ENCODE results near the gene LMX1A.

DNA sequence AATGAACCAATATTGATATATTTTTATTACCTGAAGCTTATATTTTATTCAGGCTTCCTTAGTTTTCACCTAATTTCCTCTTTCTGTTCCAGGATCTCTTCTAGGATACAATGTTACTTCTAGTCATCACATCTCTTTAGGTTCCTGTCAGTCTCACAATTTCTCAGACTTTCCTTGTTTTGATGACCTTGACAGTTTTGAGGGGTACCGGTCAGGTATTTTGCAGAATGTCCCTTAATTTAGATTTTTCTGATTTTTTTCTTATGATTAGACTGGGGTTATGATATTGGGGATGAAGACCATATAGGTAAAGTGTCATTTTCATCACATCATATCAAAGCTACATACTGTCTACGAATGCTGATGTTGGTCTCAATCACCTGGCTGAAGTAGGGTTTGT lies 167.5 kb downstream of the LMX1A start:
- TF ChIP-seq, protein P1, sequence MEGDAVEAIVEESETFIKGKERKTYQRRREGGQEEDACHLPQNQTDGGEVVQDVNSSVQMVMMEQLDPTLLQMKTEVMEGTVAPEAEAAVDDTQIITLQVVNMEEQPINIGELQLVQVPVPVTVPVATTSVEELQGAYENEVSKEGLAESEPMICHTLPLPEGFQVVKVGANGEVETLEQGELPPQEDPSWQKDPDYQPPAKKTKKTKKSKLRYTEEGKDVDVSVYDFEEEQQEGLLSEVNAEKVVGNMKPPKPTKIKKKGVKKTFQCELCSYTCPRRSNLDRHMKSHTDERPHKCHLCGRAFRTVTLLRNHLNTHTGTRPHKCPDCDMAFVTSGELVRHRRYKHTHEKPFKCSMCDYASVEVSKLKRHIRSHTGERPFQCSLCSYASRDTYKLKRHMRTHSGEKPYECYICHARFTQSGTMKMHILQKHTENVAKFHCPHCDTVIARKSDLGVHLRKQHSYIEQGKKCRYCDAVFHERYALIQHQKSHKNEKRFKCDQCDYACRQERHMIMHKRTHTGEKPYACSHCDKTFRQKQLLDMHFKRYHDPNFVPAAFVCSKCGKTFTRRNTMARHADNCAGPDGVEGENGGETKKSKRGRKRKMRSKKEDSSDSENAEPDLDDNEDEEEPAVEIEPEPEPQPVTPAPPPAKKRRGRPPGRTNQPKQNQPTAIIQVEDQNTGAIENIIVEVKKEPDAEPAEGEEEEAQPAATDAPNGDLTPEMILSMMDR (IDR thresholded peaks at IDR 0.05): no peak
- no peak for TF ChIP-seq EZH2 (IDR thresholded peaks at IDR 0.05; ENCODE audit: borderline replicate concordance, insufficient read depth, low read depth, low read length, poor library complexity, severe bottlenecking)

Measured in B cell (primary cell).